ENCODE results near the gene NHLRC4. TPM values are rescaled to one million over a fixed set of nuclear protein-coding genes. Genes with fewer than 3 reads are reported as not detected.
A peak's percentile ranks its signal among the peaks of the same experiment; 100 is the strongest.

NHLRC4 gene
- total RNA-seq, 1 experiment from 2014 or later, result 4.0 TPM

DNA sequence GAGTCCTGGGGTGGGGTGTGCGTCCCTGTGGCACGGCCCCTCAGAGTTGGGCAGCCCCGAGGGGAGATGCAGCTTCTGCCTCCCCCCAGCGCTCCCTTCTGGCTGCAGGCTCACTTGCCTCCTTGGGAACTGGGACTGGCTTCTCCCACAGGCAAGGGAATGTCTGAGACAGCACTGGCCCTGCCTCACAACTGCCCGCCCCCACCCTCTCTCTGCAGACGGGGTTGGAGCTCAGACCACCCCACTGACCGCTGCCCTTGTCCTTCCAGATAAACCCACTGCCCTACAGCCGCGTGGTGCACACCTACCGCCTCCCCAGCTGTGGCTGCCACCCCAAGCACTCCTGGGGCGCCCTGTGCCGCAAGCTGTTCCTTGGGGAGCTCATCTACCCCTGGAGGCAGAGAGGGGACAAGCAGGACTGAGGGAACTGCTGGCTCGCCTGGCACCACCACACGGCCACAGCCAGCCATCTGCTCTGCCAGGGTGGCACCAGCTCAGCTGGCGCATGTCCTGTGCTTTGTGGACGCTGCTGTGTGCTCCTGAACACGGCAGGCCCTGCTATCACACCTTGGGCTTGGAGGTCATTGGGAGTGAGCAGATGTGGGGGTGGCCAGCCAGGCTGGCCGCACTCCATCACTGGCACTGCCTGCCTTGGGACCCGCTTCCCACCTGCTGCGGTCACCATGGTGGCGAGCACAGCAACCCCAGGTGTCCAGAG lies 16.0 kb downstream of the NHLRC4 start:
- Histone ChIP-seq H3K27me3 (ENCODE audit: control insufficient read depth, insufficient read depth, low read length) (no peaks in the 10 kb centered on the region), H3K4me3 (ENCODE audit: low read depth in 2 of 2, low read length in 2 of 2) (no peak overlapping the region), H3K9me3 (ENCODE audit: control insufficient read depth, insufficient read depth, low read depth, low read length) (no peaks in the 10 kb centered on the region), H3K36me3 (ENCODE audit: control insufficient read depth, insufficient read depth, low read length) (no peaks in the 10 kb centered on the region), H3K27ac (ENCODE audit: low read length) (no peak overlapping the region), H3K4me1 (ENCODE audit: control insufficient read depth, insufficient read depth, low read length) (peaks cover 27% of the 10 kb centered on the region)
- no peak for ATAC-seq
- ChIA-PET POLR2A (no interaction called here), CTCF (interaction anchor here (0.6 kb wide), 1 partner anchor 14 kb away, joined by 5 read pairs; no protein-coding TSS in a partner anchor)
- TF ChIP-seq, protein P1, sequence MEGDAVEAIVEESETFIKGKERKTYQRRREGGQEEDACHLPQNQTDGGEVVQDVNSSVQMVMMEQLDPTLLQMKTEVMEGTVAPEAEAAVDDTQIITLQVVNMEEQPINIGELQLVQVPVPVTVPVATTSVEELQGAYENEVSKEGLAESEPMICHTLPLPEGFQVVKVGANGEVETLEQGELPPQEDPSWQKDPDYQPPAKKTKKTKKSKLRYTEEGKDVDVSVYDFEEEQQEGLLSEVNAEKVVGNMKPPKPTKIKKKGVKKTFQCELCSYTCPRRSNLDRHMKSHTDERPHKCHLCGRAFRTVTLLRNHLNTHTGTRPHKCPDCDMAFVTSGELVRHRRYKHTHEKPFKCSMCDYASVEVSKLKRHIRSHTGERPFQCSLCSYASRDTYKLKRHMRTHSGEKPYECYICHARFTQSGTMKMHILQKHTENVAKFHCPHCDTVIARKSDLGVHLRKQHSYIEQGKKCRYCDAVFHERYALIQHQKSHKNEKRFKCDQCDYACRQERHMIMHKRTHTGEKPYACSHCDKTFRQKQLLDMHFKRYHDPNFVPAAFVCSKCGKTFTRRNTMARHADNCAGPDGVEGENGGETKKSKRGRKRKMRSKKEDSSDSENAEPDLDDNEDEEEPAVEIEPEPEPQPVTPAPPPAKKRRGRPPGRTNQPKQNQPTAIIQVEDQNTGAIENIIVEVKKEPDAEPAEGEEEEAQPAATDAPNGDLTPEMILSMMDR (IDR thresholded peaks at IDR 0.05), result peak; percentile 56
- TF ChIP-seq TCF7L2 (IDR thresholded peaks at IDR 0.05; ENCODE audit: low read depth, low read length), result no peak
- DNase-seq (ENCODE audit: low read depth, low spot score), result no peak
- intact Hi-C loops (cut with micrococcal nuclease; ENCODE audit: unreplicated experiment), result no loop called here
- in situ Hi-C loops (cut with HindIII; ENCODE audit: low pct_unique_long_range_greater_than_20kb, low sequenced_read_pairs), result no loop called here
- no TSS peak for BruUV-seq (replicated peaks)

DNA sequence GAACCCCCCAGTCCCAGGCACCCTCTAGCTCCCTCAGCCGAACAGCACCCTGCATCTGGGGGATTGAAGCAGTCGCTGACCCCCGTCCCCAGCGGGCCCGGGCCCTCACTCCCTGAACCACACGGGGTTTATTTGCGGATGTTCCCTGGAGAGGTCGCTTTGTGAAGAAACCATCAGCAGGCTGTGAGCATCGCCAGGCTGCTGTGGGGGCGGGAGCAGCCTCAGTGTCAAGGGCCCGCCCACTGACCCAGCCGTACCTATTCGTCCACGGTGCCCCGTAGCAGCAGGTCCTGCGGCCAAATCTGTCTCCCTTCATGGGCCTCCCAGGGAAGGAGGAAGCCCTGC lies 16.6 kb downstream of the NHLRC4 start:
- Histone ChIP-seq H3K27ac (ENCODE audit: low read length) (no peak overlapping the region), H3K4me1 (ENCODE audit: control insufficient read depth, insufficient read depth, low read length) (peaks cover 27% of the 10 kb centered on the region), H3K9me3 (ENCODE audit: control insufficient read depth, insufficient read depth, low read depth, low read length) (no peaks in the 10 kb centered on the region), H3K27me3 (ENCODE audit: control insufficient read depth, insufficient read depth, low read length) (no peaks in the 10 kb centered on the region), H3K4me3 (ENCODE audit: low read depth in 2 of 2, low read length in 2 of 2) (no peak overlapping the region), H3K36me3 (ENCODE audit: control insufficient read depth, insufficient read depth, low read length) (no peaks in the 10 kb centered on the region)
- TF ChIP-seq, protein P2, sequence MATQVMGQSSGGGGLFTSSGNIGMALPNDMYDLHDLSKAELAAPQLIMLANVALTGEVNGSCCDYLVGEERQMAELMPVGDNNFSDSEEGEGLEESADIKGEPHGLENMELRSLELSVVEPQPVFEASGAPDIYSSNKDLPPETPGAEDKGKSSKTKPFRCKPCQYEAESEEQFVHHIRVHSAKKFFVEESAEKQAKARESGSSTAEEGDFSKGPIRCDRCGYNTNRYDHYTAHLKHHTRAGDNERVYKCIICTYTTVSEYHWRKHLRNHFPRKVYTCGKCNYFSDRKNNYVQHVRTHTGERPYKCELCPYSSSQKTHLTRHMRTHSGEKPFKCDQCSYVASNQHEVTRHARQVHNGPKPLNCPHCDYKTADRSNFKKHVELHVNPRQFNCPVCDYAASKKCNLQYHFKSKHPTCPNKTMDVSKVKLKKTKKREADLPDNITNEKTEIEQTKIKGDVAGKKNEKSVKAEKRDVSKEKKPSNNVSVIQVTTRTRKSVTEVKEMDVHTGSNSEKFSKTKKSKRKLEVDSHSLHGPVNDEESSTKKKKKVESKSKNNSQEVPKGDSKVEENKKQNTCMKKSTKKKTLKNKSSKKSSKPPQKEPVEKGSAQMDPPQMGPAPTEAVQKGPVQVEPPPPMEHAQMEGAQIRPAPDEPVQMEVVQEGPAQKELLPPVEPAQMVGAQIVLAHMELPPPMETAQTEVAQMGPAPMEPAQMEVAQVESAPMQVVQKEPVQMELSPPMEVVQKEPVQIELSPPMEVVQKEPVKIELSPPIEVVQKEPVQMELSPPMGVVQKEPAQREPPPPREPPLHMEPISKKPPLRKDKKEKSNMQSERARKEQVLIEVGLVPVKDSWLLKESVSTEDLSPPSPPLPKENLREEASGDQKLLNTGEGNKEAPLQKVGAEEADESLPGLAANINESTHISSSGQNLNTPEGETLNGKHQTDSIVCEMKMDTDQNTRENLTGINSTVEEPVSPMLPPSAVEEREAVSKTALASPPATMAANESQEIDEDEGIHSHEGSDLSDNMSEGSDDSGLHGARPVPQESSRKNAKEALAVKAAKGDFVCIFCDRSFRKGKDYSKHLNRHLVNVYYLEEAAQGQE (IDR thresholded peaks at IDR 0.05; ENCODE audit: insufficient read depth in 1 of 2, low read depth in 2 of 2, low read length in 1 of 2), result no peak
- TF ChIP-seq, protein P1 (IDR thresholded peaks at IDR 0.05), result no peak
- TF ChIP-seq TCF7L2 (IDR thresholded peaks at IDR 0.05; ENCODE audit: low read depth, low read length) (no peak), SIN3A (IDR thresholded peaks at IDR 0.05; ENCODE audit: borderline replicate concordance, insufficient read depth, low read depth, low read length) (no peak), POLR2AphosphoS5 (IDR thresholded peaks at IDR 0.05; ENCODE audit: low read depth, low read length) (no peak)
- intact Hi-C loops (cut with micrococcal nuclease; ENCODE audit: unreplicated experiment), result no loop called here
- ChIA-PET CTCF (no interaction called here), POLR2A (no interaction called here)
- ATAC-seq (0 out of 2 replicates have a peak, but pooled peaks have one; percentile 12), DNase-seq (ENCODE audit: low read depth, low spot score) (no peak)
- BruUV-seq (replicated peaks), result TSS peak; percentile 48
- in situ Hi-C loops (cut with HindIII; ENCODE audit: low pct_unique_long_range_greater_than_20kb, low sequenced_read_pairs), result no loop called here
